Fibroblast of skin of back (primary cell): ENCODE data around the gene C12orf56.
A peak's percentile ranks its signal among the peaks of the same experiment; 100 is the strongest.
"Not testable (repeated sequence)": the region's sequence is repeated elsewhere in the genome, so short reads cannot be mapped to it uniquely, and the experiment has no call there.

Experiments
- DNase-seq: peaks from one replicate; pipeline ENCODE4 v3.0.0-alpha.2; 2013

C12orf56 gene

GRCh38 chr12:64385019-64385418 is 5.5 kb downstream of the C12orf56 start:
- DNase-seq = no peak

GRCh38 chr12:64383675-64384074 is 6.9 kb downstream of the C12orf56 start:
- no peak for DNase-seq

GRCh38 chr12:64362721-64363305 is 27.7 kb downstream of the C12orf56 start:
- no peak for DNase-seq

- DNase-seq = not testable (repeated sequence)
Measured at GRCh38 chr12:64361173-64361572, 29.4 kb downstream of the C12orf56 start.

DNA sequence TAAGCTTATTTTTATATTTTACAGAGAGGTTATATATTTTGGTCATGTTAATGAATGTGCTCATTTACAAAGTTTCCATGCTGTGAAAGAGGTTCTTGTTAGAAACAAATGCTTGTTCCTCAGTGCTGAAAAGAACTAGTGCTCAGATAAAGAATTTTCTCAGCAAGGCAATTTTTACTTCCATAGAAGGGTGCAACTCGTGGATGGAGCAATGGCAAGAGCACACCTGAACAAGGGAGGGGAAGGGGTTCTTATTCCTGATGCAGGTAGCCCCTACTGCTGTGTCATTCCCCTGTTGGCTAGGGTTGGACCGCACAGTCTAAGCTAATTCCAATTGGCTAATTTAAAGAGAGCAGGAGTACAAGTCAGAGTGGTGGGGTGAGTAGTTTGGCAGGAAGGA is 34.3 kb downstream of the C12orf56 start:
- DNase-seq = not testable (repeated sequence)

- no peak for DNase-seq
Measured at GRCh38 chr12:64352181-64352580, 38.4 kb downstream of the C12orf56 start.

GRCh38 chr12:64351265-64351664 is 39.3 kb downstream of the C12orf56 start:
- DNase-seq = no peak

DNA sequence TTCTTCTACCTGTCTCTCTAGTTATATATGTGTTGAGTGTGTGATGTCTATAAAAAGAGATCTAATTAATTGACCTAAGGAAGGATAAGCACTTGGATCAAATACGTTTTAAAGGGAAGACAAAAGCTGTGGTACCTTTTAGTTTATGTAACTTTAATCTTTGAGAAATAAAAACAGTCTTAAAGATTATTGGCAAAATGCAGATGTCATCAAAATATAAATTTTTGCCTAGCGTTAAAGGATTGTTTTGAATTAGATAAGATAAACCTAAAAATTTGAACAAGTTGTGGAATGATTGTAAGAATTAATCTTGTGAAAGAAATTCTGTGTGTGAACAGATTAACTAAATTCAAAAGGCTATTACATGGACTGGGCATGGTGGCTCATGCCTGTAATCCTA is 42.9 kb downstream of the C12orf56 start:
- DNase-seq = no peak

- DNase-seq = not testable (repeated sequence)
Measured at GRCh38 chr12:64344631-64345030, 45.9 kb downstream of the C12orf56 start.

GRCh38 chr12:64340546-64340945 is 50.0 kb downstream of the C12orf56 start:
- not testable (repeated sequence) for DNase-seq

DNA sequence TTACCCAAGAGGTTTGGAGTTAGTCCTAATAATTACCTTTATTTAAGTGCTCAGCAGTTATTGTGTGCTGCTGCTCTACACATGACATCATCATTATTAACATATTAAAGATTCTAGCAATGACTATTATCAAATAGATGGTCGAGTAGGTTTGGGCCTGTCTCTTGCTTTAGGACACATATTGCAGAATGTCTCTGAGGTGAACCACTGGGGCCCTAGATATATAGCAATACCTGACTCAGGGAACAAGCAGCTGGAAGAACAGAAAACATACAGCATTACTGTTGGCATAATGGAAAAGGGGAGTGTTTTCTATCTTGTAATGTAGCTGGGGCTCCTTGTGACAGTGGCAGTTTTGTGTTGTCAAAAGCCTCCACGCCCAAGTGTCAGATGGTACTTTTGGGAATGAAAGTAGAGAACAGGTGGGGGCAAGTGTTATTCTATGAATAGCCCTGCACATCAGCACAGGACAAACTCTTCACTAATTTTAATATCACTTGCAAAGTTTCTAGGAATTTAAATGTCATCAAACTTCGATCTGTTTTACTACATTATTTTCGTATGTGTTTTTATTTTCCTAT is 54.6 kb downstream of the C12orf56 start:
- DNase-seq = no peak

GRCh38 chr12:64332938-64333337 is 57.6 kb downstream of the C12orf56 start:
- DNase-seq = no peak

DNA sequence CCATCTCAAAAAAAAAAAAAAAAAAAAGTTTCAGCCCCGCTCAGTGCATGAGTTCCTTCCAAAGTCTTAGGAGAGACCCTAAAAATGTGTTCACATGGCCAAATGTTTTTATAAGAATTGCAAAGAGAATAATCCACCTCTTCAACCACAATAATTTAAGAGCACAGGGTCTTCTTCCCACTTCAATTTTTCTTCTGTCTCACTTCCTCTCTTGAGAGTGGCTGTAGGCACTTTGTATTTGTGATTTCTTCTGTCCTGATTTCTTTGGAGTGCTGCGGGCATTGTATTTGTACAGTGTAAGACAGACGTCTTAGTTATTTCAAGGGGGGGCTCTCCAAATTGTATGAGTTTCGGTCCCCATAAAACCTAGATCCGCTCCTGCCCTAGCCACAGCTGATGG is 58.3 kb downstream of the C12orf56 start:
- DNase-seq = no peak

DNA sequence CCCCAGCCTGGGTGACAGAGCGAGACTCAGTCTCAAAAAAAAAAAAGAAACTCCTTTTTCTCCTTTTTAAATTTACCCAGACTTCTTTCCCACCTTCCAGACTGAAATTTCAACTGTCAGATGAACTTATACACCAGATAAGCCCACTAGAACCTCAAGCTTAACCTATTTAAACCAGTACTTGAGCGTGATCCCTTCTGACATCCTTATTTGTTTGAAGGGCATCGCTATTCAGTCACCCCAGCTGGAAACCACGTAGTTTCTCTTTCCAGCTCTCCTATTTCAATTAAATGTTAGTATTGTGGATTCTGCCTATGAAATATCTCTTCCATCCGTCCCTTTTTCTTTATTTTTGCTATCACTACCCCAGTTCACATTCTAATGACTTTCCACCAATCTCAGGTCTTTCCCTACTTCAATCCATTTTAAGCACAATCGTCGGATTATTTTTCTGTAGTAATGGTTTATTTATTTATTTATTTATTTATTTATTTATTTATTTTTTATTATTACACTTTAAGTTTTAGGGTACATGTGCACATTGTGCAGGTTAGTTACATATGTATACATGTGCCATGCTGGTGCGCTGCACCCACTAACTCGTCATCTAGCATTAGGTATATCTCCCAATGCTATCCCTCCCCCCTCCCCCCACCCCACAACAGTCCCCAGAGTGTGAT is 61.4 kb downstream of the C12orf56 start:
- not testable (repeated sequence) for DNase-seq

GRCh38 chr12:64325055-64325454 is 65.5 kb downstream of the C12orf56 start:
- DNase-seq = no peak

DNA sequence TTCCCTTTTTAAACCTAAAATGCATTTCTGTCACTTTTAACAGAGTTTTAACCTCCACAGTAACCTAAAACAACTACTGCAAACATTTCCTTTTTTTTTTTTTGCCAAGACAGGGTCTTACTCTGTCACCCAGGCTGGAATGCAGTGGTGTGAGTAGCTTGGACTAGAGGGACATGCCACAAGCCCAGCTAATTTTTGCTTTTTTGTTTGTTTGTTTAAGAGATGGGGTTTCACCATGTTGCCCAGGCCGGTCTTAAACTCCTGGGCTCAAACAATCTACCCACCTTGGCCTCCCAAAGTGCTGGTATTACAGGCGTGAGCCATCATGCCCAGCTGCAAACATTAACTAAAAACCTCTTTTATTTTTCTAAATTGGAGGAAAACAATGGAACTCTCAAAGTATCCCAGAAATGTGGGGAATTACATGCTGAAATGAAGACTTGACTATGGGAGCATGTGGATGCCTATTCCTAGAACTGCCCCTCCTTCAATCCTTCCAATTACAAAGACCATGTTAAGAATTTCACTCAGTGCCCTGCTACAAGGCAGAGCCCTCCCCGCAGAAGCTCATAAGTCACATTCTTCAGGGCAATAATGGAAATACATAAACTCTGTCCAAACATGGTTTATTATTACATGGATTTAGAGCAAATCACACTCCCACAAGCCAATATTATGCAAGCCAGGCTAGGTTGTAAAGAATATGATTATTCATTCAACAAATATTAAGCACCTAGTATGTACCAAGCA is 66.9 kb downstream of the C12orf56 start:
- peak; percentile 68 for DNase-seq

DNA sequence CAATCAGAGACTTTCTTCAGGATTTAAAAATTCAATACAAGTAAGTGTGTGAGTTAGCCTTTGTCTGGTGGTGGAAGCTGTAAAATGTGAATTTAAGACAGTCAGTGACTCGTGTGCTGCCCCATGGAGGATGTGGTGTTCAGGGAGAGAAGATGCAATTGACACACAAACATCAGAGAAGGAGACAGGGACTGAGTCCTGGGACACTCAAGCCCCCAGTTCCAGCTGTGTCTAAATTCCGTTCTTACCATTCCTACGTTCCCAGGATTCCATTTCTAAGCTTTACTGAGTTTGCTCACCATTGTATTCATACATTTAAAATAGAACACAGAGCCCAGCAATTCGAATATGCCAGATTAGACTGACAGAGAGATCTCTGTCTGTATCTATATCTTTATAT is 67.6 kb downstream of the C12orf56 start:
- peak; percentile 9 for DNase-seq

- DNase-seq = no peak
Measured at GRCh38 chr12:64320611-64321010, 69.9 kb downstream of the C12orf56 start.

DNA sequence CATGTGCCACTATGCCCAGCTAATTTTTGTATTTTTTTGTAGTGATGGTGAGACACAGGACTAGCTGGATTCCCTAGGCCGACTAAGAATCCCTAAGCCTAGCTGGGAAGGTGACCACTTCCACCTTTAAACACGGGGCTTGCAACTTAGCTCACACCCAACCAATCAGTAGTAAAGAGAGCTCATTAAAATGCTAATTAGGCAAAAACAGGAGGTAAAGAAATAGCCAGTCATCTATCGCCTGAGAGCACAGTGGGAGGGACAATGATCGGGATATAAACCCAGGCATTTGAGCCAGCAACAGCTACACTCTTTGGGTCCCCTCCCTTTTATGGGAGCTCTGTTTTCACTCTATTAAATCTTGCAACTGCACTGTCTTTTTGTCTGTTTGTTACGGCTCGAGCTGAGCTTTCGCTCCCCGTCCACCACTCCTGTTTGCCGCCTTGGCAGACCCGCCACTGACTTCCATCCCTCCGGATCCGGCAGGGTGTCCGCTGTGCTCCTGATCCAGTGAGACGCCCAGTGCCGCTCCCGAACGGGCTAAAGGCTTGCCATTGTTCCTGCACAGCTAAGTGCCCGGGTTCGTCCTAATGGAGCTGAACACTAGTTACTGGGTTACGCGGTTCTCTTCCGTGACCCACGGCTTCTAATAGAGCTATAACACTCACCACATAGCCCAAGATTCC is 70.9 kb downstream of the C12orf56 start:
- DNase-seq = not testable (repeated sequence)

- peak; percentile 48 for DNase-seq
Measured at GRCh38 chr12:64318605-64319004, 72.0 kb downstream of the C12orf56 start.

- DNase-seq = no peak
Measured at GRCh38 chr12:64311877-64312276, 78.7 kb downstream of the C12orf56 start.

- no peak for DNase-seq
Measured at GRCh38 chr12:64304571-64304970, 86.0 kb downstream of the C12orf56 start.

DNA sequence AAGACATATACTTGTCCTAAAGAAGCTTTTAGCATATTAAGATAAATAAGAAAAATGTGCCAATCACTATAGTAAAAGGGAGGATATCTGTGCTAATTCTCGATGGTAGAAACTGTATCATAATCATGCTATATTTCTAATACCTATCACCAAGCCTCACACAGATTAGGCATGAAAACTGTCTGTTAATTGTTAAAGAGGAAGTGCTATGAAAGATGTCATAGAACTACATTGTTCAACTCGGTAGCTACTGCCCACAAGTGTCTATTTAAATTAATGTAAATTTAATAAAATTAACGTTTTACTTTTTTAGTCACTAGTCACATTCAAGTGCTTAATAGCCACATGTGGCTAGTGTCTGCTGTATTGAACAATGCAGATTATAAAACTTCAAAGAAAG is 90.9 kb downstream of the C12orf56 start:
- DNase-seq = no peak
